ENCODE results near the gene EPHA2.

The EPHA2 gene

GRCh38 chr1:16110884-16111283, 45.0 kb downstream of the EPHA2 start:
- no peak for ATAC-seq
- TF ChIP-seq CSRNP3 (CRISPR knock-in tag; IDR thresholded peaks at IDR 0.05) (no peak), ZFP3 (CRISPR knock-in tag; IDR thresholded peaks at IDR 0.05) (no peak), TSHZ2 (CRISPR knock-in tag; IDR thresholded peaks at IDR 0.05) (no peak), GLIS3 (CRISPR knock-in tag; IDR thresholded peaks at IDR 0.05) (no peak), ISL1 (CRISPR knock-in tag; IDR thresholded peaks at IDR 0.05) (no peak), RARB (CRISPR knock-in tag; IDR thresholded peaks at IDR 0.05) (no peak), ZFP30 (CRISPR knock-in tag; IDR thresholded peaks at IDR 0.05) (no peak), PPARA (CRISPR knock-in tag; IDR thresholded peaks at IDR 0.05; ENCODE audit: borderline replicate concordance) (no peak), SNAI2 (CRISPR knock-in tag; IDR thresholded peaks at IDR 0.05) (no peak), ESRRG (CRISPR knock-in tag; IDR thresholded peaks at IDR 0.05) (no peak), CSDC2 (CRISPR knock-in tag; IDR thresholded peaks at IDR 0.05) (no peak), PATZ1 (CRISPR knock-in tag; IDR thresholded peaks at IDR 0.05; ENCODE audit: borderline replicate concordance) (no peak)

GRCh38 chr1:16110456-16110855, 45.4 kb downstream of the EPHA2 start:
- TF ChIP-seq BACH2 (CRISPR knock-in tag; IDR thresholded peaks at IDR 0.05; ENCODE audit: borderline replicate concordance) = no peak
- TF ChIP-seq ZFP3 (CRISPR knock-in tag; IDR thresholded peaks at IDR 0.05) = no peak
- TF ChIP-seq ZC3H10 (CRISPR knock-in tag; IDR thresholded peaks at IDR 0.05) = no peak
- no peak for TF ChIP-seq ZNF8 (CRISPR knock-in tag; IDR thresholded peaks at IDR 0.05)
- TF ChIP-seq ZFP30 (CRISPR knock-in tag; IDR thresholded peaks at IDR 0.05) = no peak
- no peak for TF ChIP-seq ZNF70 (CRISPR knock-in tag; IDR thresholded peaks at IDR 0.05)
- TF ChIP-seq TOX (CRISPR knock-in tag; IDR thresholded peaks at IDR 0.05; ENCODE audit: borderline replicate concordance) = no peak
- no peak for TF ChIP-seq CREB5 (CRISPR knock-in tag; IDR thresholded peaks at IDR 0.05; ENCODE audit: low read depth)
- no peak for TF ChIP-seq PATZ1 (CRISPR knock-in tag; IDR thresholded peaks at IDR 0.05; ENCODE audit: borderline replicate concordance)
- no peak for TF ChIP-seq CSRNP3 (CRISPR knock-in tag; IDR thresholded peaks at IDR 0.05)
- TF ChIP-seq POU6F1 (CRISPR knock-in tag; IDR thresholded peaks at IDR 0.05; ENCODE audit: borderline replicate concordance, low read depth) = no peak
- TF ChIP-seq OSR1 (CRISPR knock-in tag; IDR thresholded peaks at IDR 0.05) = no peak
- TF ChIP-seq SNAI2 (CRISPR knock-in tag; IDR thresholded peaks at IDR 0.05) = no peak
- no peak for ATAC-seq

Data from SK-N-SH treated with all-trans-retinoic acid at 6 μM for 48 hours (cell line).